Measurements from ENCODE around the gene SLC6A18. TPM values are rescaled to one million over a fixed set of nuclear protein-coding genes. Genes with fewer than 3 reads are reported as not detected.

The SLC6A18 gene
- total RNA-seq, 2 donors from 2014 or later = 0.27 TPM; not detected in 1

DNA sequence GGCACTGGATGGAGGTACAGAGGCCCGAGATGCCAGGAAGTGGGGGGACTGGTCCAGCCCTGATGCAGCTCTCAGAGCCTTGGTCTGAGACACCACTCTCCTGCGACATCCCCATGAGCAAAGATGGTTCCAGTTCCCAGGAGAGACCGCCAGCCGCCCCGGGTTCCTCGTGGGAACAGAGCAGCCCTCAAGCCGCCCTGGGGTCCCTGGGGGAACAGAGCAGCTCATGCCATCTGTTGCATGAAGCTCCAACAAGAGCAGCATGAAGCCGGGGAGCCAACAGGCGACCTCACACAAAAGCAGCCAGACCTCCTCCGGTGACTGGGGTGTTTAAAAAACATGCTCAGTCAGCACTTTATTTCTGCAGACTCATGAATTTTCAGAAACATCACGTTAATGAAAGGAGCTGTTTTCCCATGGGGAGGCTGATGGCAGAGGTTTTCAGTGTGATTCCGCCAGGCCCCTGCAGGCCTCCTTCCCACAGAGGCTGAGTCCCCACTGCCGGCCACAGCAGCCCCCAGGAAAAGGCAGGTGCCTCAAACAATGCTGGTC is 6.2 kb downstream of the SLC6A18 start:
- Histone ChIP-seq H3K27me3 (no peaks in the 10 kb centered on the region), H3K36me3 (no peaks in the 10 kb centered on the region), H3K9me3 (no peaks in the 10 kb centered on the region), H3K27ac (no peak overlapping the region), H3K4me1 (no peaks in the 10 kb centered on the region), H3K9ac (ENCODE audit: low read depth in 2 of 2, low read length in 2 of 2) (no peak overlapping the region), H3K4me3 (no peak overlapping the region)
- intact Hi-C loops (cut with DNase I) = no loop called here
- TF ChIP-seq, protein P1, sequence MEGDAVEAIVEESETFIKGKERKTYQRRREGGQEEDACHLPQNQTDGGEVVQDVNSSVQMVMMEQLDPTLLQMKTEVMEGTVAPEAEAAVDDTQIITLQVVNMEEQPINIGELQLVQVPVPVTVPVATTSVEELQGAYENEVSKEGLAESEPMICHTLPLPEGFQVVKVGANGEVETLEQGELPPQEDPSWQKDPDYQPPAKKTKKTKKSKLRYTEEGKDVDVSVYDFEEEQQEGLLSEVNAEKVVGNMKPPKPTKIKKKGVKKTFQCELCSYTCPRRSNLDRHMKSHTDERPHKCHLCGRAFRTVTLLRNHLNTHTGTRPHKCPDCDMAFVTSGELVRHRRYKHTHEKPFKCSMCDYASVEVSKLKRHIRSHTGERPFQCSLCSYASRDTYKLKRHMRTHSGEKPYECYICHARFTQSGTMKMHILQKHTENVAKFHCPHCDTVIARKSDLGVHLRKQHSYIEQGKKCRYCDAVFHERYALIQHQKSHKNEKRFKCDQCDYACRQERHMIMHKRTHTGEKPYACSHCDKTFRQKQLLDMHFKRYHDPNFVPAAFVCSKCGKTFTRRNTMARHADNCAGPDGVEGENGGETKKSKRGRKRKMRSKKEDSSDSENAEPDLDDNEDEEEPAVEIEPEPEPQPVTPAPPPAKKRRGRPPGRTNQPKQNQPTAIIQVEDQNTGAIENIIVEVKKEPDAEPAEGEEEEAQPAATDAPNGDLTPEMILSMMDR (IDR thresholded peaks at IDR 0.05) = no peak
- DNase-seq = no peak

DNA sequence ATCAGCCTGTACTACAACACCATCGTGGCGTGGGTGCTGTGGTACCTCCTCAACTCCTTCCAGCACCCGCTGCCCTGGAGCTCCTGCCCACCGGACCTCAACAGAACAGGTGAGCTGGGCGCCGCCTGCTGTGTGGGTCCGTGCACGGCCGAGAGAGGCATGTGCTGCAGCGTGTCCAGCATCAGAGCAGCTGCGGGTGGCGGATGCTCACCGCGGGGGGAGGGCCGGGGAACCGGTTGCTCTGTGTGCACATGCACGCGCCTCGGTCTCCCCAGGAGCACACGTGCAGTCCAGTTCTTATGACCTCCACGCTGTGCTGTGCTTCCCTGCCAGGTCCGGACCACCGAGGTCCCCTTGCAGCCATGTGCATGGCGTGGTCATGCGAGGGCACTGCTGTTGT is 7.6 kb downstream of the SLC6A18 start:
- no peaks in the 10 kb centered on the region for H3K4me1 ChIP-seq
- no peak overlapping the region for H3K27ac ChIP-seq
- no peaks in the 10 kb centered on the region for H3K9me3 ChIP-seq
- no peaks in the 10 kb centered on the region for H3K36me3 ChIP-seq
- intact Hi-C loops (cut with DNase I) = no loop called here
- H3K27me3 ChIP-seq = no peaks in the 10 kb centered on the region
- H3K9ac ChIP-seq (ENCODE audit: low read depth in 2 of 2, low read length in 2 of 2) = no peak overlapping the region
- no peak overlapping the region for H3K4me3 ChIP-seq
- TF ChIP-seq, protein P1 (IDR thresholded peaks at IDR 0.05) = no peak
- DNase-seq = no peak

DNA sequence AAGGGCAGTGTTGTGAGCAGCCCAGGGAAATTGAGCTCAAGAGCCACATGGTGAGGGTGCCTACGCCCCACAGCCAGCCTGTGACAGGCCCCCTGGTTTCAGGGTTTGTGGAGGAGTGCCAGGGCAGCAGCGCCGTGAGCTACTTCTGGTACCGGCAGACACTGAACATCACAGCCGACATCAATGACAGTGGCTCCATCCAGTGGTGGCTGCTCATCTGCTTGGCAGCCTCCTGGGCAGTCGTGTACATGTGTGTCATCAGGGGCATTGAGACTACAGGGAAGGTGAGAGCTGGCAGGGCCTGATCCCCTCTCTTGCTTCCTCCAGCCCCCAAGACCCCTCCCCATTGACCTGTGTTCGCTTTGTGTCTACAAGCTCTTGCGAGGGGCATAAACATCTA is 10.2 kb downstream of the SLC6A18 start:
- H3K4me3 ChIP-seq = no peak overlapping the region
- intact Hi-C loops (cut with DNase I) = no loop called here
- H3K36me3 ChIP-seq = no peaks in the 10 kb centered on the region
- H3K27ac ChIP-seq = no peak overlapping the region
- TF ChIP-seq, protein P1 (IDR thresholded peaks at IDR 0.05) = no peak
- peaks cover 5% of the 10 kb centered on the region for H3K4me1 ChIP-seq
- no peak overlapping the region for H3K9ac ChIP-seq (ENCODE audit: low read depth in 2 of 2, low read length in 2 of 2)
- H3K9me3 ChIP-seq = no peaks in the 10 kb centered on the region
- DNase-seq = no peak
- no peaks in the 10 kb centered on the region for H3K27me3 ChIP-seq

DNA sequence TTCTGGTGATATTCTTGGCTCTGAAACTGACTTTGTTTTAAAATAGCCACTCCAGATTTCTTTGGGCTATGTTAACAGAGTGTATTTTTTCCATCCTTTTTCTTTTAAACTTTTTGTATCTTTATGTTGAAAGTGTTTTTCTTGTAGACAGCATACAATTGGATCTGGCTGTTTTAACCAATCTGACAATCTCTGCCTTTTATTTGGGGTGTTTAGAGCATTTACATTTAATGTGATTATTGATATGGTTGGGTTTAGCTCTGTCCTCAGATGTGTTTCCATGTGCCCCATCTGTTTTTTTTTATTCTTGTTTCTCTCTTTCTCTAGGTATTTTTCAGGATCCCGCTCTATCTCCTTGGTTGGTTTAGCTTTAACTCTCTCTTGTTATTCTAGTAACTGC is 10.7 kb downstream of the SLC6A18 start:
- no peaks in the 10 kb centered on the region for H3K9me3 ChIP-seq
- H3K4me1 ChIP-seq = peaks cover 5% of the 10 kb centered on the region
- TF ChIP-seq, protein P1 (IDR thresholded peaks at IDR 0.05) = no peak
- intact Hi-C loops (cut with DNase I) = no loop called here
- no peak overlapping the region for H3K27ac ChIP-seq
- H3K4me3 ChIP-seq = no peak overlapping the region
- no peak overlapping the region for H3K9ac ChIP-seq (ENCODE audit: low read depth in 2 of 2, low read length in 2 of 2)
- H3K36me3 ChIP-seq = no peaks in the 10 kb centered on the region
- no peak for DNase-seq
- no peaks in the 10 kb centered on the region for H3K27me3 ChIP-seq

DNA sequence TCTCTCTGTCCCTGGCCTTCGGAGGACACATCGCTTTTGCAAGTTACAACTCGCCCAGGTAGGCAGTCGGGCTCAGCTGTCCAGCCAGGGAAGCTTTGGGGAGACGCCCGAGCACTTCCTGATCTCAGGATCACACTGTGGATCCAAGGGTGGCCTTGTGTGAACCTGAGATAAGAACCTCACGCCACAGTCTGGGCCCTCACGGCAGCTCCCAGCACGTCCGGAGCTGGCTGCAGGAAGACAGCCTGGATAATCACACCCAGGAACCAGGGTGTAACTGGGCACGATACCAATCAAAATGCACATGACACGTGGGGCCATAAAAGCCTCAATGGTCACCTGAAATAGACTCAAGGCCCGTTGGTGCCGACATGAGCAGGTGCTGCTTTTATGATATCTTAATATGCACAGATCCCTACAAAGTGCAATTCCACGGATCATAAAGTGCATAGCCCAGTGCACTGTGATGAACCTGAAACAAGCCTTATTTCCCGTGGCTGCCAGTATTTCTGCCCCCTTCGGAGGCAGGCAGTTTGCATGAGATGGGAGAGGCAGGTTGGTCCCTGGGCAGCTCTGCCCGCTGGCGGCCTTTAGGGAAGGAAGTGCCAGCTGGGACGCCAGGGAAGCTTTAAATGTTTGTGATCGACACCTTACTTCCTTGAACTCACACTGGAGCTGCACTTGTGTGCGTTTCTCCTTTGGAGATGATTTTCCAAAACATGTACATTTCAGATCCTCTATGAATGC is 14.5 kb downstream of the SLC6A18 start:
- no peaks in the 10 kb centered on the region for H3K9me3 ChIP-seq
- TF ChIP-seq, protein P1 (IDR thresholded peaks at IDR 0.05) = no peak
- peak overlapping the region in 1 of 2 donors; percentile 80 for H3K9ac ChIP-seq (ENCODE audit: low read depth in 2 of 2, low read length in 2 of 2)
- peak; percentile 93 for DNase-seq
- no peaks in the 10 kb centered on the region for H3K36me3 ChIP-seq
- peak overlapping the region; percentile 47 for H3K27ac ChIP-seq
- no peak overlapping the region for H3K4me3 ChIP-seq
- intact Hi-C loops (cut with DNase I) = no loop called here
- H3K27me3 ChIP-seq = peaks cover 5% of the 10 kb centered on the region
- peaks cover 5% of the 10 kb centered on the region for H3K4me1 ChIP-seq

All from colonic mucosa (tissue), 4 donors.